ENCODE measurements around the gene ZBED5.
"Not testable (repeated sequence)": the region's sequence is repeated elsewhere in the genome, so short reads cannot be mapped to it uniquely, and the experiment has no call there.

ZBED5 gene

GRCh38 chr11:10838083-10838482 is 19.8 kb downstream of the ZBED5 start:
- no peak for DNase-seq (ENCODE audit: low read depth in 2 of 2)

GRCh38 chr11:10836884-10837283 is 21.0 kb downstream of the ZBED5 start:
- DNase-seq (ENCODE audit: low read depth in 2 of 2) = not testable (repeated sequence)

GRCh38 chr11:10829139-10829538 is 28.7 kb downstream of the ZBED5 start:
- no peak for DNase-seq (ENCODE audit: low read depth in 2 of 2)

GRCh38 chr11:10828402-10828801 is 29.5 kb downstream of the ZBED5 start:
- no peak for DNase-seq (ENCODE audit: low read depth in 2 of 2)

GRCh38 chr11:10824888-10825287 is 33.0 kb downstream of the ZBED5 start:
- no peak for DNase-seq (ENCODE audit: low read depth in 2 of 2)

GRCh38 chr11:10823152-10823579 is 34.7 kb downstream of the ZBED5 start:
- no peak for DNase-seq (ENCODE audit: low read depth in 2 of 2)

GRCh38 chr11:10822491-10822890 is 35.4 kb downstream of the ZBED5 start:
- not testable (repeated sequence) for DNase-seq (ENCODE audit: low read depth in 2 of 2)

- no peak for DNase-seq (ENCODE audit: low read depth in 2 of 2)
These were observed 39.3 kb downstream of the ZBED5 start for GRCh38 chr11:10818594-10818993.

GRCh38 chr11:10813945-10814344 is 43.9 kb downstream of the ZBED5 start:
- DNase-seq (ENCODE audit: low read depth in 2 of 2) = no peak

- DNase-seq (ENCODE audit: low read depth in 2 of 2) = peak in 1 of 2 donors; percentile 10
These were observed 48.3 kb downstream of the ZBED5 start for GRCh38 chr11:10809373-10810160.

- peak; percentile 94 to 95 for DNase-seq (ENCODE audit: low read depth in 2 of 2)
These were observed 49.1 kb downstream of the ZBED5 start, which contains the start of gene EIF4G2 for GRCh38 chr11:10808553-10809372. Gene EIF4G2 (minus strand): TSS chr11:10808926.

- no peak for DNase-seq (ENCODE audit: low read depth in 2 of 2)
These were observed 49.7 kb downstream of the ZBED5 start for GRCh38 chr11:10808235-10808552.

- peak; percentile 10 to 20 for DNase-seq (ENCODE audit: low read depth in 2 of 2)
These were observed 50.2 kb downstream of the ZBED5 start for GRCh38 chr11:10807493-10808234.

- no peak for DNase-seq (ENCODE audit: low read depth in 2 of 2)
These were observed 51.6 kb downstream of the ZBED5 start for GRCh38 chr11:10806206-10806605.

- no peak for DNase-seq (ENCODE audit: low read depth in 2 of 2)
These were observed 52.1 kb downstream of the ZBED5 start for GRCh38 chr11:10805741-10806140.

GRCh38 chr11:10803676-10804075 is 54.2 kb downstream of the ZBED5 start:
- DNase-seq (ENCODE audit: low read depth in 2 of 2) = no peak

Measured in stimulated activated CD8-positive, alpha-beta memory T cell treated with anti-CD3 and anti-CD28 coated beads, Interleukin-2, amount 100 ng/mL, for 1 hour (primary cell).